DND-41 (cell line): ENCODE measurements around the gene HIGD1A.
A peak's percentile ranks its signal among the peaks of the same experiment; 100 is the strongest.

Experiments used
- ATAC-seq: fragments of 200-7000 bp; cut with Tn5 transposase; 3 replicates; pipeline ENCODE4 v1.9.1; 2021; ENCODE audit warnings: low read depth; ENCODE audit not compliant: insufficient read depth
- DNase-seq: peaks from one replicate; pipeline ENCODE4 v3.0.0-alpha.2; 2020
- H2AFZ ChIP-seq: 2 replicates; pipeline ENCODE4 v1.6.0; 2012; ENCODE audit warnings: low read depth, low read length
- H3K27ac ChIP-seq: 2 replicates; pipeline ENCODE4 v1.5.1; 2012; ENCODE audit warnings: low read length, inconsistent platforms
- H3K27me3 ChIP-seq: fragments of 200-600 bp; sonication (generic); 2 replicates; pipeline ENCODE4 v1.6.0; 2012; ENCODE audit warnings: low read length, mild to moderate bottlenecking, inconsistent platforms; ENCODE audit not compliant: insufficient read depth, poor library complexity
- H3K36me3 ChIP-seq: 2 replicates; pipeline ENCODE4 v1.5.1; 2012; ENCODE audit warnings: low read length, inconsistent platforms; ENCODE audit not compliant: insufficient read depth
- H3K4me1 ChIP-seq: 2 replicates; pipeline ENCODE4 v1.5.1; 2012; ENCODE audit warnings: mild to moderate bottlenecking, low read length; ENCODE audit not compliant: insufficient read depth
- H3K4me2 ChIP-seq: 2 replicates; pipeline ENCODE4 v1.6.0; 2012; ENCODE audit warnings: mild to moderate bottlenecking, moderate library complexity, low read length, inconsistent platforms; ENCODE audit not compliant: insufficient read depth
- H3K4me3 ChIP-seq, 2 experiments: fragments of 200-600 bp in 1 of 2; shearing (Covaris generic) in 1 of 2; 2 replicates each; pipeline ENCODE4 v1.5.1; 2012 to 2016; ENCODE audit warnings: inconsistent platforms in 2 of 2, low read length in 2 of 2, mild to moderate bottlenecking in 2 of 2, low read depth in 1 of 2, moderate library complexity in 1 of 2
- H3K79me2 ChIP-seq: 2 replicates; pipeline ENCODE4 v1.6.0; 2012; ENCODE audit warnings: low read length, inconsistent platforms; ENCODE audit not compliant: insufficient read depth
- H3K9ac ChIP-seq: 2 replicates; pipeline ENCODE4 v1.6.0; 2012; ENCODE audit warnings: low read depth, mild to moderate bottlenecking, inconsistent platforms, low read length, moderate library complexity
- H3K9me3 ChIP-seq: 2 replicates; pipeline ENCODE4 v1.5.1; 2012; ENCODE audit warnings: low read length, moderate library complexity, mild to moderate bottlenecking, inconsistent platforms; ENCODE audit not compliant: insufficient read depth, severe bottlenecking
- H4K20me1 ChIP-seq: 2 replicates; pipeline ENCODE4 v1.6.0; 2012; ENCODE audit warnings: low read length; ENCODE audit not compliant: insufficient read depth
- CTCF ChIP-seq: IDR thresholded peaks from 2 replicates; pipeline ENCODE4 v1.5.1; 2012; ENCODE audit warnings: borderline replicate concordance, low read length, moderate library complexity, mild to moderate bottlenecking; ENCODE audit not compliant: poor library complexity, severe bottlenecking; ENCODE audit errors: extremely low read depth
- EZH2 ChIP-seq: IDR thresholded peaks from 3 replicates; pipeline ENCODE4 v1.6.1; 2012; ENCODE audit warnings: borderline replicate concordance, low read depth, mild to moderate bottlenecking, moderate library complexity, low read length, inconsistent platforms; ENCODE audit not compliant: severe bottlenecking

The HIGD1A gene

GRCh38 chr3:42801784-42802183 lies 2.5 kb downstream of the HIGD1A start:
- H2AFZ ChIP-seq, result no peak overlapping the region
- no peak for TF ChIP-seq CTCF
- TF ChIP-seq EZH2, result no peak
- peak overlapping the region; percentile 93; the same call in 1 of the 2 replicates for H3K4me2 ChIP-seq
- peaks cover 2% of the 10 kb centered on the region for H3K27me3 ChIP-seq
- H3K9me3 ChIP-seq, result no peaks in the 10 kb centered on the region
- peaks cover 23% of the 10 kb centered on the region for H4K20me1 ChIP-seq
- no peak overlapping the region for H3K9ac ChIP-seq
- H3K4me3 ChIP-seq, result no peak overlapping the region
- peaks cover 51% of the 10 kb centered on the region for H3K79me2 ChIP-seq
- no peak overlapping the region for H3K27ac ChIP-seq
- H3K36me3 ChIP-seq, result no peaks in the 10 kb centered on the region
- ATAC-seq, result no peak
- no peak for DNase-seq
- H3K4me1 ChIP-seq, result peaks cover 44% of the 10 kb centered on the region

GRCh38 chr3:42801048-42801620 lies 3.2 kb downstream of the HIGD1A start:
- ATAC-seq (no peak), DNase-seq (no peak)
- H3K79me2 ChIP-seq, result peaks cover 55% of the 10 kb centered on the region
- no peaks in the 10 kb centered on the region for H3K36me3 ChIP-seq
- no peak overlapping the region for H3K27ac ChIP-seq
- H3K4me1 ChIP-seq, result peaks cover 44% of the 10 kb centered on the region
- H3K4me2 ChIP-seq, result peak overlapping the region; percentile 0; the same call in 1 of the 2 replicates
- peaks cover 23% of the 10 kb centered on the region for H4K20me1 ChIP-seq
- H3K9me3 ChIP-seq, result no peaks in the 10 kb centered on the region
- H2AFZ ChIP-seq, result no peak overlapping the region
- peaks cover 2% of the 10 kb centered on the region for H3K27me3 ChIP-seq
- no peak for TF ChIP-seq EZH2
- no peak overlapping the region for H3K9ac ChIP-seq
- H3K4me3 ChIP-seq, result no peak overlapping the region

- H3K4me2 ChIP-seq, result no peak overlapping the region
- DNase-seq (no peak), ATAC-seq (no peak)
- no peak for TF ChIP-seq EZH2
- no peak for TF ChIP-seq CTCF
- peaks cover 1% of the 10 kb centered on the region for H3K27me3 ChIP-seq
- H3K9ac ChIP-seq, result no peak overlapping the region
- no peaks in the 10 kb centered on the region for H3K36me3 ChIP-seq
- peaks cover 23% of the 10 kb centered on the region for H4K20me1 ChIP-seq
- no peaks in the 10 kb centered on the region for H3K9me3 ChIP-seq
- H3K4me3 ChIP-seq, result no peak overlapping the region
- peaks cover 41% of the 10 kb centered on the region for H3K4me1 ChIP-seq
- H3K27ac ChIP-seq, result no peak overlapping the region
- H3K79me2 ChIP-seq, result peaks cover 64% of the 10 kb centered on the region
- H2AFZ ChIP-seq, result no peak overlapping the region
These were observed 4.0 kb downstream of the HIGD1A start for GRCh38 chr3:42800251-42800650.

- ATAC-seq (no peak), DNase-seq (no peak)
- Histone ChIP-seq H3K9ac (no peak overlapping the region), H2AFZ (no peak overlapping the region), H3K27me3 (no peaks in the 10 kb centered on the region), H3K9me3 (no peaks in the 10 kb centered on the region), H3K4me2 (no peak overlapping the region), H3K79me2 (peaks cover 71% of the 10 kb centered on the region), H3K4me3 (no peak overlapping the region), H3K27ac (no peak overlapping the region), H3K4me1 (peaks cover 35% of the 10 kb centered on the region), H3K36me3 (no peaks in the 10 kb centered on the region), H4K20me1 (peaks cover 23% of the 10 kb centered on the region)
- TF ChIP-seq CTCF (no peak), EZH2 (no peak)
These were observed 4.9 kb downstream of the HIGD1A start for GRCh38 chr3:42799376-42799775.
